HG03064 (cell line): ENCODE measurements around the gene MAGOHB.
"Not testable (repeated sequence)": the region's sequence is repeated elsewhere in the genome, so short reads cannot be mapped to it uniquely, and the experiment has no call there.

Experiments used
- ATAC-seq: cut with Tn5 transposase; IDR thresholded peaks from one replicate; pipeline ENCODE4 v1.9.1; 2021; ENCODE audit warnings: low read depth; ENCODE audit not compliant: unreplicated experiment

MAGOHB gene

GRCh38 chr12:10614056-10614370 is 604 bp upstream of the MAGOHB start:
- ATAC-seq = no peak

DNA sequence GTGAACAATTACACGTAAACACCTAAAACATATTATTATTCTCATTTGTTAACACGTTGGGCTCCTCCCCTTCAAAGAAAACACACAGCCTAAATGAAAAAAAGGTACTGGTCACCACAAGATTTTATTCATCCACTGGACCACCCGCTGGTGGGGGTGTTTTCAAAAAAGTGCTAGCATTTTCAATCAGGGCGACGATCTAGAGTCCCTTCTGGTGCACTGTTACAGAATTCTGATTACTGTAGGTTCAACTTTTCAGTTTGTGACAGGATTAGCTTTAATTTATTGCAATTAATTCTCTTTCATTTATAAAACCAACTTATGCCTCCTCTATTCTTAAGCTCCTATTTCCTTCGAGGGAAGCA is 443 bp downstream of the MAGOHB start:
- ATAC-seq = no peak

GRCh38 chr12:10612110-10612509 is 1.3 kb downstream of the MAGOHB start:
- ATAC-seq = no peak

DNA sequence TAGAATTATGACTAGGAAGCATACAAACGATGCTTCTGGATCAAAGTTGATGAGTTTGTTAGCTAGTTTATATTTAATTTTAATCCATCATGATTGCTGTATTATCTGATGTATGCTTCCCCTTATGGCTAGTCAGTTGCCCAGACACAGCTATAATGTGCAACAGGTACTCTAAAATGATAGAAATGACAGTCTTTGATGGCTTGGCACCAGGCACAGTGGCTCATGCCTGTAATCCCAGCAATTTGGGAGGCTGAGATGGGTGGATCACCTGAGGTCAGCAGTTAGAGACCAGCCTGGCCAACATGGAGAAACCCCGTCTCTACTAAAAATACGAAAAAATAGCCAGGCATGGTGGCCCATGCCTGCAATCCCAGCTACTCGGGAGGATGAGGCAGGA is 2.2 kb downstream of the MAGOHB start:
- ATAC-seq = not testable (repeated sequence)

DNA sequence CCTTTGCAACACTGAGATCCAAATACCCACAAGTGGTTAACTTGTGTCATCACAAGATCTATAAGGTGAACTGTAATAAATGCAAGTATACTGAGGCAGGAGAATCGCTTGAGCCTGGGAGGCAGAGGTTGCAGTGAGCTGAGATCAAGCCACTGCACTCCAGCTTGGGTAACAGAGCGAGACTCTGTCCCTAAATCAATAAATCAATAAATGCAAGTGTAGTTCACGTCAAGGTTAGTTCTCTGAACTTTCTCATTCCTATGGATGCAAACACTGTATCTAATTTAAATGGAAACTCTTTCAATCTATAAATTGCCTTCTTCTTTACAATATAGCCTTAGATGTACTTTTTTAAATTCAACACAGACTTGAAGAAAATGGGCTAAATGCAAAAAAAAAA is 3.2 kb downstream of the MAGOHB start:
- ATAC-seq = no peak

DNA sequence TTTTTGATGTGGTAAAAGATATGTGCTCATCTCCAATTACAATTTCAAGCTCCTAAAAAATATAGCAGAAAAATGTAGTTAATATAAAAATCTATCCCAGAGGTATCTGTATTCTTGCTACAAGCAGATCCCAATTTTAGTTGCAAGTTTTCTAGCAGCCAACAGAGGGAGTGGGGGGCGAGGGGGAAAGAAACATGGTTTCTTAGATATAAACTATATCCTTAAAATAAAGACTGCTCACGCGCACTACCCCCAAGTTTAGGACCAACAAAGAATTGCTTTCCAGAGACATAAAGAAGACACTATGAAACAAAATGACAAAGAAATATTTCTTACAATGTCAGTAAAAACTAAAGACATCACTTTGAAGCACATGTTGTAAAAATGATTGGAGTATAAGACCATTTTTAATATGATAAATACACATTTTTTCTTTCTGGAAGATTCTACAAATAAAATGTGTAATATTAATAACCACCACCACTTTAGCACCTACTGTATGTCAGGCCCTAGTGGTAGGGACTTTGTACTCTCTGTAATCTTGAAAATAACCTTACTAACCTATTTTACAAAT is 5.4 kb downstream of the MAGOHB start:
- ATAC-seq = no peak

- ATAC-seq = no peak
Measured at GRCh38 chr12:10601860-10602259, 11.5 kb downstream of the MAGOHB start.

GRCh38 chr12:10600988-10601387 is 12.4 kb downstream of the MAGOHB start:
- ATAC-seq = no peak

DNA sequence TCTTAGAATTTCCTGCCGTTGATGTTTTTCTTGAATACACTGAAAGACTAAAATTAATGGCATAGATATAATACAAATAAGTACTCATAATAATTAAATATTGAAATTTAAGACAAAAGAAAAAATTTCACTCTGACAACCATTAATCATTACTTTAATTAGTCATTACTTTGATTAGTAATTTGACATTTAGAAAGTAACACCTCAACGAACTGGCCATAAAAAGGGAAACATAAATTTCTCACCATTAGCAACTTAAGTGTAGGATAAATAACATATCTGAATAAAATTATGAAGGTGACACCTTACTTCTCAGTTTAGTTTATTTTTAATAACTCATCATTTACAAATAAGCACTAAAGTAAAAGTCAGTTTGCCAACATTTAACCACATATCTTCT is 17.5 kb downstream of the MAGOHB start:
- no peak for ATAC-seq

GRCh38 chr12:10590966-10591365 is 22.4 kb downstream of the MAGOHB start:
- no peak for ATAC-seq

DNA sequence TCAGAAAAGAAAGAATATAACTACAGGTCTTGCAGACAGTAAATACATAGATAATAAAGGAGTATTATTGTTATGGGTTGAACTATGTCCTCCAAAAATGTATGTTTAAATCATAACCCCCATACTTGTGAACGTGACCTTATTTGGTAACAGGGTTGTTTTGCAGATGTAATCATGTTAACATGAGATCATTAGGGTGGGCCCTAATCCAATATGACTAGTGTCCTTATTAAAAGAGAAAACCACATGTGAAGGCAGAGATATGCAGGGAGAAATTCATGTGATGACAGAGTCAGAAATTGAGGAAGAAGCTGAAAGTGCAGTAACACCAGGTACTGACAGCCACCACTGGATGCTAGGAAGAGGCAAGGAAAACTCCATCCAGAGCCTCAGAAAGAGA is 29.0 kb downstream of the MAGOHB start:
- no peak for ATAC-seq

DNA sequence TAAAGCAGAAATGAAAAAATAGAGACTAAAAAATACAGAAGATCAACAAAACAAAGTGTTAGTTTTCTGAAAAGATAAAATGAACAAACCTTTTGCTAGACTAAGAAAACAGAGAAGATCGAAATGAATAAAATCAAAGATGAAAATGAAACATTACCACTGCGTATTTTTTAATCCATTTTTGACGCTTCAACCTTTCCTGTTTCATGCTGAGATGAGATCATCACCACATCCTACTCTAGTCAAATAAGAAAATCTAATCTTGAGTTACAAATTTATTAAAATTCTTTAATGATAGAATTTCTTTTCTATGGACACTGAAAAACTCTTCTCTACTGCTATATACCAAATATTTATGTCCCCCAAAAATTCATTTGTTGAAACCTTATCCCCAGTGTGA is 30.7 kb downstream of the MAGOHB start:
- no peak for ATAC-seq

GRCh38 chr12:10582133-10582532 is 31.3 kb downstream of the MAGOHB start:
- ATAC-seq = not testable (repeated sequence)

DNA sequence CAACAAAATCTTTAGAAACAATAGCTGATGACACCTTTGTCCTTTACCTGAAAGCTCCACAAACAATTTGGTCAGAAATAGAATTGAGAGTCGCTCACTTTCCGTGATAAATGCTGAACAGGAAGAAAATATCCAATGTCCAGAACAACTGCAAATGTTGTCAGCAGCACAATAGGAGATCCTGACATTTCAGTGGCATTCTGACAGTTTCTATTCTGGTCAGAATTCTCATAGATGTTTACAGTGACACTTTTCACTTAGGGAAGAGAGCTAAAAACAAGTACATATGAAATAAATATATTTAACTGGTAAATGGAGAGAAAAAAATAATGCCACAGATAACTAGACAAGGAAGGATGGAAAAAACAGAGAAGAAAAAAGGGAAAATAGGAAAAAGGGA is 39.1 kb downstream of the MAGOHB start:
- no peak for ATAC-seq

DNA sequence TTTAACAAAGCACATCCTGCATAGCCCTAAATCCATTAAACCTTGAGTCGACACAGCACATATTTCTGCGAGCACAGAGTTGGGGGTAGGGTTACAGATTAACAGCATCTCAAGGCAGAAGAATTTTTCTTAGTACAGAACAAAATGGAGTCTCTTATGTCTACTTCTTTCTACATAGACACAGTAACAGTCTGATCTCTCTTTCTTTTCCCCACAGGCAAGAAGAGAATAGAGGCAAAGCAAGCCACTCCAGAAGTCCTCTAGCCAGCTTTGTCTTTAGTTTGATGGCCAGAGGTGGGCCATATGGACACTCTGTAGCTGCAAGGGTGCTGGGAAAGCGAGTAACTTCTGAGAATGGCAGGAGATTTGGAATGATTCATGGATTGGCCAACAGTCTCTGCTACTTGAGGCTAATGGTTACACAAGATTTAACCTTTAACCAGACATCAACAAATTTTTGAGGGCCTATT is 41.4 kb downstream of the MAGOHB start:
- not testable (repeated sequence) for ATAC-seq

DNA sequence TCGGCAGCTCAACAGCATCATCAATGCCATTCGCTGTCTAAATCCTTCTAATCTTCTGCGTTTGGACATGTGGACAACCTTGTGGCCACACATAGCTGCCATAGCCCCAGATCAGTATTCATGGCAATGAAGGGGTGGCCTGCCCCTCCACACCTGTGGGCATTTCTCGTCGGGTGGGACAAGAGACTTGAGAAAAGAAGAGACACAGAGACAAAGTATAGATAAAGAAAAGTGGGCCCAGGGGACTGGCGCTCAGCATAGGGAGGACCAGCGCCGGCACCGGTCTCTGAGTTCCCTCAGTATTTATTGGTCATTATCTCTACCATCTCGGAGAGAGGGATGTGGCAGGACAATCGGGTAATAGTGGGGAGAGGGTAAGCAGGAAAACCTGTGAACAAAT is 42.3 kb downstream of the MAGOHB start:
- ATAC-seq = no peak

- no peak for ATAC-seq
Measured at GRCh38 chr12:10567813-10568212, 45.6 kb downstream of the MAGOHB start.

GRCh38 chr12:10563966-10564365 is 49.4 kb downstream of the MAGOHB start:
- no peak for ATAC-seq

GRCh38 chr12:10563002-10563401 is 50.4 kb downstream of the MAGOHB start:
- no peak for ATAC-seq

GRCh38 chr12:10562306-10562933 is 51.0 kb downstream of the MAGOHB start:
- ATAC-seq = no peak

DNA sequence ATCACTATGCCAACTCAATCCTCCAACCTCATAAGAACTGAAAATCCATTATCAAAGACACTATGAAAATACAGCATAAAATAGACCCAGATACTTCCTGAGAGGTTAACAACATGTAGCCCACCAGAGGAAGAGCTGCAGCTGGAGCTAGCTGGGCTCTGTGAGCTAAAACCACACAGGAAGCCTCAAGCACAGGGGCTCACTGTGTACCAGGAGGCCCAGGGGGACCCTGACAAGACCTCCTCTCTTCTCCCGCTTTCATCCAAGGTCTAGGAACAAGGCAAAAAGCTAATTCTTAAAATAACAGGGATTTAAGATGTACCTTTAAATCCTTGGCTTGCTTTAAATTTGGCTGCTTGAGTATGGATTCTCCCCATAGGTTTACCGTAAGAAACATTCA is 54.2 kb downstream of the MAGOHB start:
- no peak for ATAC-seq

GRCh38 chr12:10558789-10559188 is 54.6 kb downstream of the MAGOHB start:
- ATAC-seq = no peak

DNA sequence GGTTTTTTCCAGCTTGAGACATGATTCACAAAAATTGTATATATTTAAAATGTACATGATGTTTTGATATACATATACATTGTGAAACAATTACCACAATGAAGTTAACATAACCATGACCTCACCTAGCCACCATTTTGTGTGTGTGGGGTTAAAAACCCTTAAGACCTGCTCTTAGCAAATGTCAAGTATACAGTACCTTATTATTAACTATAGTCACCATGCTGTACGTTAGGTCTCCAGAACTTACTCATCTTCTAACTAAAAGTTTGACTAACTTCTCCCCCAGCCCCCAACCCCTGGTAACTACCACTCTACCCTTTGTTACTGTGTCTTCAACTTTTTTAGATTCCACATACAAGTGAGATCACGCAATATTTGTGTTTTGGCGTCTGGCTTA is 55.1 kb downstream of the MAGOHB start:
- ATAC-seq = no peak
